ENCODE measurements around the gene CCDC152. TPM values are rescaled to one million over a fixed set of nuclear protein-coding genes. Genes with fewer than 3 reads are reported as not detected.

CCDC152 gene
- total RNA-seq, 4 donors from 2014 or later, result 0.16 to 1.2 (median 1.1) TPM

DNA sequence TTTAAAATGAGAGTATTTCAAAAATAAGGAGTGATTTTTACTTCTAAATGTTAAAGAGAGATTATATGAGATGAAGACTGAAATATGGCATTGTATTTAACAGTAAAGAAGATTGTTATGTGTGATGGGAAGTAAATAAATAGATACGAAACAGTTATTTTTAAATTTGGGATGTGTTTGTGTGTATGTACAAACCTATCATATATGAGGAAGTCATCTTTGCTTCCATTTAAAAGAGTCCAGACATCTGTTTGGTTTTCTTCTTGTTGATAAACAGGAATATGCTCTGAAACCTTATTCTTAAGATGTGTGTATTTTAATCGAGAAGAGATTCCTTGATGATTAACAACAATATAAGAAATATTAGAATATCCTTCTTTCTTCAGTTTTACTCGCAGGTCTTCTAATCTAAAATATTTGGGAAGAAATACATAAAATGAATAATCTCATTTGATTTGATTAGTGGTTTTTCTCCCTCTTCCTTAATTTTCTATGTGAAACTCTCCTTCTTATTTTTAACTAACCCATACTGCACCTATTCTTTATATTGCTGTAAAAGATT, 50.2 kb downstream of the CCDC152 start:
- peaks cover 0 to 56% of the 10 kb centered on the region in 2 donors for H3K36me3 ChIP-seq
- TF ChIP-seq EP300 (IDR thresholded peaks at IDR 0.05), result no peak
- TF ChIP-seq POLR2AphosphoS5 (IDR thresholded peaks at IDR 0.05), result no peak
- no peak for TF ChIP-seq POLR2A (IDR thresholded peaks at IDR 0.05)
- TF ChIP-seq CTCF (IDR thresholded peaks at IDR 0.05), result no peak
- WGBS, 2 donors (ENCODE audit: low coverage in 1 of 2), result 86 to 90% methylated on average over 3 of the region's 3 CpGs
- no peak for ATAC-seq
- no peak overlapping the region for H3K4me3 ChIP-seq
- no peaks in the 10 kb centered on the region for H3K9me3 ChIP-seq
- no peaks in the 10 kb centered on the region for H3K27me3 ChIP-seq
- H3K27ac ChIP-seq, result no peak overlapping the region
- peaks cover 0 to 23% (median 7%) of the 10 kb centered on the region in 3 donors for H3K4me1 ChIP-seq

- no peak overlapping the region for H3K27ac ChIP-seq
Measured at GRCh38 chr5:42807722-42808447, 51.3 kb downstream of the CCDC152 start.

DNA sequence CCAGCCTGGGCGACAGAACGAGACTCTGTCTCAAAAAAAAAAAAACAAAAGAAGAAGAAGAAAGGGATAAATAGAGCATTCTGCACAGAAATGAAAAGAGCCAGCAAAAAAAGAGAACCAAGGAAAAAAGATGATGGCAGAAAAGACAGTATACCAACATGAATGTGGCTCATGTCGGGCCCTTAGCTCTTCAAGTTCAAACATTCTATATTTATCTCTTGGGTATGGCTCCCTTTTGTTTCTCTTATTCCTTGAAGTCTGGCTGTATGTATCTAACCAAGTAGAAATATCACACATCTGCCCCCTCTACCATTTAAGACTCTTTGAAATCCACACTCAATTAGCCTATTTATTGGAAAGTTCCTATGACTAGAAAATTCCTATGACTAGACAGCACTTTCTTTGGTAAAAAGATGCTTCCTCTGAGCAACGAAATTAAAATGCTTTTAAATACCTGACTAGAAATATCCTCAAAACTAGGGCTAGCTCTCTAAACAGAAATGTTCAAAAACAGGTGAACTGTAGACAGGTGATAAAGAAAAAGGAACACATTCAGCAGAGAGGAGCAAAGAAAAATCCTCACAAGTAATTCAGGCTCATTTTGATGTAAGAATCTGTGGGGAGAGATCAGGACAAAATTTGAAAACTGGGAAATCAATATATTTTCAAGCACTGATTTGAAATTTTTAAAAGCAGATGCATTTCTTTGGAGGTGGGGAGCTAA, 52.4 kb downstream of the CCDC152 start:
- H3K9me3 ChIP-seq, result no peaks in the 10 kb centered on the region
- ATAC-seq, result no peak
- H3K27me3 ChIP-seq, result no peaks in the 10 kb centered on the region
- peaks cover 0 to 35% of the 10 kb centered on the region in 2 donors for H3K36me3 ChIP-seq
- H3K4me1 ChIP-seq, result peaks cover 0 to 42% (median 7%) of the 10 kb centered on the region in 3 donors
- WGBS, 2 donors (ENCODE audit: low coverage in 1 of 2), result 52 to 71% methylated on average over 2 to 3 of the region's 4 CpGs
- no peak overlapping the region for H3K27ac ChIP-seq
- TF ChIP-seq EP300 (IDR thresholded peaks at IDR 0.05) (no peak), POLR2AphosphoS5 (IDR thresholded peaks at IDR 0.05) (no peak), POLR2A (IDR thresholded peaks at IDR 0.05) (no peak), CTCF (IDR thresholded peaks at IDR 0.05) (no peak)
- peak overlapping the region; percentile 10 to 51 for H3K4me3 ChIP-seq

More at GRCh38 chr5:42807722-42808447, 51.3 kb downstream of the CCDC152 start:
- peak overlapping the region; percentile 15 to 51 for H3K4me3 ChIP-seq
- no peak for ATAC-seq
- TF ChIP-seq EP300 (IDR thresholded peaks at IDR 0.05) (no peak), POLR2AphosphoS5 (IDR thresholded peaks at IDR 0.05) (no peak), POLR2A (IDR thresholded peaks at IDR 0.05) (no peak), CTCF (IDR thresholded peaks at IDR 0.05) (no peak)
- H3K9me3 ChIP-seq, result no peaks in the 10 kb centered on the region
- H3K36me3 ChIP-seq, result peaks cover 0 to 45% of the 10 kb centered on the region in 2 donors
- 81 to 83% methylated on average over 1 to 2 of the region's 2 CpGs for WGBS, 2 donors (ENCODE audit: low coverage in 1 of 2)
- H3K4me1 ChIP-seq, result peaks cover 0 to 34% (median 7%) of the 10 kb centered on the region in 3 donors
- H3K27me3 ChIP-seq, result no peaks in the 10 kb centered on the region

GRCh38 chr5:42810834-42811590, 54.4 kb downstream of the CCDC152 start:
- peak overlapping the region; percentile 51 to 68 for H3K4me3 ChIP-seq
- 51 to 52% methylated on average over 3 of the region's 3 CpGs for WGBS, 2 donors (ENCODE audit: low coverage in 1 of 2)
- H3K27me3 ChIP-seq, result no peaks in the 10 kb centered on the region
- no peaks in the 10 kb centered on the region for H3K9me3 ChIP-seq
- H3K4me1 ChIP-seq, result peaks cover 0 to 42% (median 7%) of the 10 kb centered on the region in 3 donors
- no peak for ATAC-seq
- TF ChIP-seq CTCF (IDR thresholded peaks at IDR 0.05), result no peak
- no peak for TF ChIP-seq POLR2A (IDR thresholded peaks at IDR 0.05)
- no peak for TF ChIP-seq EP300 (IDR thresholded peaks at IDR 0.05)
- TF ChIP-seq POLR2AphosphoS5 (IDR thresholded peaks at IDR 0.05), result no peak
- peak overlapping the region; percentile 72 to 82 (median 80) for H3K27ac ChIP-seq
- peaks cover 0 to 17% of the 10 kb centered on the region in 2 donors for H3K36me3 ChIP-seq
